ENCODE results near the gene DKK3.

DNA sequence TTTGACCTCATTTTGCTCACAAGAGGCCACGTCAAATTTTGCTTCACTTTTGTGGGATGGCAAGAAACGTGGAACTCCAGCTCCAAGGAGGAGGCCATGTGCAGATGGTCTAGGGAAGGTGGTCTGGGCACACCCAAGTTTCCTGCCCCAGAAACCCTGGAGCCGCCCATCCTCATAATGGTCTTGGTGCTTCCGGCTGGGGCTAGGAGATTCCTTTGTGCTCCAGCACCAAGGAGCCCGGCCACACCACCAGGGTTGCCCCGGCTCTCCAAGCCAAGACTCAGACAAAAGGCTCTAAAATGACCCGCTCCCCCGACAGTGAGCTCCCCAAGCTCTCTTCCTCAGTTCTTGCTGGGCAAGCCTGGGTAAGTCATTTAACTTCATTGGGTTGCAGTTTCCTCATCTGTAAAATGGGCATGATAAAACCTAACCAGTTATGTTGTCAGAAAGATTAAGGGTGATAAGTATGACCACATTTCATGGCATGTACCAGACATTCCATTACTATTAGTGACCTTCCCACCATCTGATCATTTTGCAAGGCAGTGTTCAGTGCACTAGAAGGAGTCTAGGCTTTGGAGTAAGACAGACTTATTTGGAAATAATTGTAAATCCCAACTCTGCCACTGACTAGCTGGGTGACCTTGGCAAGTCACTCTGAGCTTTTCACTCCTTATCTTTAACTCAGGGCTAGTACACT, 23.3 kb downstream of the DKK3 start:
- no peak for TF ChIP-seq GLIS3 (CRISPR knock-in tag; IDR thresholded peaks at IDR 0.05)
- no peak for TF ChIP-seq TOX (CRISPR knock-in tag; IDR thresholded peaks at IDR 0.05; ENCODE audit: borderline replicate concordance)

Measured in SK-N-SH treated with all-trans-retinoic acid at 6 μM for 48 hours (cell line).